Tibial artery (tissue), 4 donors: ENCODE measurements around the gene DBH.
"Not testable (repeated sequence)": the region's sequence is repeated elsewhere in the genome, so short reads cannot be mapped to it uniquely, and the experiment has no call there.

ENCODE experiments used
- DNase-seq, 2 donors: peaks; one replicate each; pipeline ENCODE4 v3.0.0-alpha.2; 2019
- H3K27ac ChIP-seq, 2 donors: fragments of 200-600 bp; sonication (generic) in 1 of 2; 1 replicate in 1 of 2; 2 replicates in 1 of 2; pipeline ENCODE4 v1.5.1; 2018 to 2019; ENCODE audit warnings: mild to moderate bottlenecking in 1 of 2
- H3K27me3 ChIP-seq, 2 donors: fragments of 200-600 bp; sonication (generic) in 1 of 2; one replicate each; pipeline versions ENCODE4 v1.5.1 to v1.6.0; 2016 to 2019
- H3K36me3 ChIP-seq, 3 donors: fragments of 200-600 bp; sonication (generic) in 2 of 3; one replicate each; pipeline ENCODE4 v1.5.1; 2016 to 2019; ENCODE audit warnings: mild to moderate bottlenecking in 2 of 3
- H3K4me1 ChIP-seq, 4 donors: fragments of 200-600 bp; sonication (generic) in 2 of 4; 1 replicate in 3 of 4; 2 replicates in 1 of 4; pipeline ENCODE4 v1.5.1; 2016 to 2019
- H3K4me3 ChIP-seq, 2 donors: fragments of 200-600 bp; sonication (generic) in 1 of 2; 1 replicate in 1 of 2; 2 replicates in 1 of 2; pipeline ENCODE4 v1.5.1; 2018 to 2019; ENCODE audit warnings: mild to moderate bottlenecking in 2 of 2
- H3K9me3 ChIP-seq, 3 donors: fragments of 200-600 bp; sonication (generic) in 1 of 3; one replicate each; pipeline ENCODE4 v1.5.1; 2016 to 2019
- intact Hi-C: fragments of 100-400 bp; cut with DNase I; formaldehyde crosslinking; loops from one replicate; pipeline ENCODE4 v1.15.0; 2023; ENCODE audit warnings: low total_unique reads
- TF ChIP-seq, protein P1 (sequence below), 2 experiments: fragments of 200-600 bp in 1 of 2; fragments of 450-650 bp in 1 of 2; IDR thresholded peaks; one replicate each; pipeline ENCODE4 v1.5.1; 2017 to 2019; ENCODE audit warnings: antibody characterized with exemption in 2 of 2, mild to moderate bottlenecking in 1 of 2, moderate library complexity in 1 of 2

DBH gene

DNA sequence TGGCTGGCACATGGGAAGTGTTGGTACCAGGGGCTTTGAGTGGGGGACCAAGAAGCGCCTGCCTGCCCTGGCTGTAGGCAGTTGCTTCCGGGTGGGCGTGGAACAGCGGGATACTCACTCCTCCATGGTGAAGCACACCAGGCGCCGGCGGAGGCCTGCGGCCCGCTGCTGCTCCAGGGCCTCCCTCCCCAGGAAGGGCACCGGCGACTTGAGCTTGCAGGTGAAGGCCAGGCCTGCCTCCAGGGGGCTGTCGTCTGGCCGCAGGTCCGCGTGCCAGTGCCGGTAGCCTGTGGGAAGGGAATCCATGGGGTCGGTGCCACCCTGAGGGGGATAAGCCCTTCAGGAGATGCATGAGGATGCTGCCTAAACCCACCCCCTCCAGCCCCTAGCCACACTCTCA is 34.3 kb downstream of the DBH start:
- intact Hi-C loops: no loop called here
- H3K36me3 ChIP-seq: no peaks in the 10 kb centered on the region
- DNase-seq: no peak
- H3K4me1 ChIP-seq: no peaks in the 10 kb centered on the region
- H3K27ac ChIP-seq: no peak overlapping the region
- no peak overlapping the region for H3K4me3 ChIP-seq
- TF ChIP-seq, protein P1, sequence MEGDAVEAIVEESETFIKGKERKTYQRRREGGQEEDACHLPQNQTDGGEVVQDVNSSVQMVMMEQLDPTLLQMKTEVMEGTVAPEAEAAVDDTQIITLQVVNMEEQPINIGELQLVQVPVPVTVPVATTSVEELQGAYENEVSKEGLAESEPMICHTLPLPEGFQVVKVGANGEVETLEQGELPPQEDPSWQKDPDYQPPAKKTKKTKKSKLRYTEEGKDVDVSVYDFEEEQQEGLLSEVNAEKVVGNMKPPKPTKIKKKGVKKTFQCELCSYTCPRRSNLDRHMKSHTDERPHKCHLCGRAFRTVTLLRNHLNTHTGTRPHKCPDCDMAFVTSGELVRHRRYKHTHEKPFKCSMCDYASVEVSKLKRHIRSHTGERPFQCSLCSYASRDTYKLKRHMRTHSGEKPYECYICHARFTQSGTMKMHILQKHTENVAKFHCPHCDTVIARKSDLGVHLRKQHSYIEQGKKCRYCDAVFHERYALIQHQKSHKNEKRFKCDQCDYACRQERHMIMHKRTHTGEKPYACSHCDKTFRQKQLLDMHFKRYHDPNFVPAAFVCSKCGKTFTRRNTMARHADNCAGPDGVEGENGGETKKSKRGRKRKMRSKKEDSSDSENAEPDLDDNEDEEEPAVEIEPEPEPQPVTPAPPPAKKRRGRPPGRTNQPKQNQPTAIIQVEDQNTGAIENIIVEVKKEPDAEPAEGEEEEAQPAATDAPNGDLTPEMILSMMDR (IDR thresholded peaks at IDR 0.05): no peak
- no peaks in the 10 kb centered on the region for H3K9me3 ChIP-seq
- peaks cover 0 to 51% of the 10 kb centered on the region in 2 donors for H3K27me3 ChIP-seq

DNA sequence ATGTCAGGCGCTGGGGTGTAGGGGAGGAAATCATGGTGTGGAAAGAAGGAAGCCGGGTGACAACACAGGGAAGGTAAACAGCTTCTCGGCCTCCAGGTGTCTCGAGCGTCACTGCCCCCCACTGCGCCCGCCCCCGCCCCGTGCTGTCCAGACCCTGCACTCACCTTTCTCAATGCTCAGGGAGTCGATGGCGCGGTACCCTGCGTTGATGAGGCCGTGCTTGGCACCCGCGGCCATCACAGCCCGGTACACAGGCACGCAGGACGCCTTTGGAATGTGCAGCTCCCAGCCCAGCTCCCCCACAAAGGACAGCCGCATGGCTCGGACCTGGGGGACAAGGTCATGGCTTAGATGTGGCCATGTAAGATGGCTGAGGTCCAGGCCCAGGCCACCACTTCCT is 35.2 kb downstream of the DBH start:
- Histone ChIP-seq H3K27me3 (peaks cover 0 to 42% of the 10 kb centered on the region in 2 donors), H3K9me3 (no peaks in the 10 kb centered on the region), H3K4me3 (no peak overlapping the region), H3K36me3 (no peaks in the 10 kb centered on the region), H3K27ac (no peak overlapping the region), H3K4me1 (no peaks in the 10 kb centered on the region)
- TF ChIP-seq, protein P1 (IDR thresholded peaks at IDR 0.05): no peak
- intact Hi-C loops: no loop called here
- DNase-seq: no peak

DNA sequence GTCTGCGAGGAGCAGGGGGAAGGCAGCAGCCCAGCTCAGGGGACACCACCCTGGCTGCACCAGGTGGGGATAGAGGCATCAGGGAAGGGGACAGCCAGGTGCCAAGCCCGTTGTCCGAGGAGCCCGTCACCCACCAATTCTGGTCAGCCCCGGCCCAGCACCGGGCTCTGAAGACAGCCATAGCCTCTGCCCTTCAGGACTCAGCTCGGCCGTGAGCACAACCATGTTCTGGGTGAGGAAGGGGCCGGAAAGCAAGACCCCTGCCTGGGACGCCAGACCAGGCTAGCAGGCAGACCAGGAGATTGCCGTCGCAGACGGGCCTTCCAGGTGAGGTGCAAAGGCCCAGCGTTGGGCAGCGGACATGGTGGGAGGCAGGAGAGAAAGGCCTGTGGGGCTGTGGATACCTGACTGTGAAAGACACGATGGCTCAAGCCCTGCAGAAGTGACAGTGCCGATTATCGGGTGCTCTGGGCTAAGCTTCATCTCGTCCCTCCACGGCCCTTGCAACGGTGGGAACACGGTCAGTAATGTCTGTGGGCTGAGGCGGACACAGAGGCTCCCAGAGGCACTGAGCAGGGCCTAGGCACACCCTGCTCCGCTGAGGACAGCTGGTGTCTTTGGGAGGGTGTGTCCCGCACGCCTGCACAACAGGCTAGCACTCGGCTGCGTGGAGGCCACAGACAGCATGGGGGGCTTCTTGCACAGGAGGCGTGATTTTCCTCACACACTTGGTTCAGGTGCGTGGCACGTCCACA is 36.5 kb downstream of the DBH start:
- H3K4me3 ChIP-seq: no peak overlapping the region
- no peaks in the 10 kb centered on the region for H3K9me3 ChIP-seq
- no peak overlapping the region for H3K27ac ChIP-seq
- no peaks in the 10 kb centered on the region for H3K4me1 ChIP-seq
- intact Hi-C loops: no loop called here
- DNase-seq: no peak
- TF ChIP-seq, protein P1 (IDR thresholded peaks at IDR 0.05): no peak
- no peaks in the 10 kb centered on the region for H3K36me3 ChIP-seq
- H3K27me3 ChIP-seq: peaks cover 0 to 42% of the 10 kb centered on the region in 2 donors

DNA sequence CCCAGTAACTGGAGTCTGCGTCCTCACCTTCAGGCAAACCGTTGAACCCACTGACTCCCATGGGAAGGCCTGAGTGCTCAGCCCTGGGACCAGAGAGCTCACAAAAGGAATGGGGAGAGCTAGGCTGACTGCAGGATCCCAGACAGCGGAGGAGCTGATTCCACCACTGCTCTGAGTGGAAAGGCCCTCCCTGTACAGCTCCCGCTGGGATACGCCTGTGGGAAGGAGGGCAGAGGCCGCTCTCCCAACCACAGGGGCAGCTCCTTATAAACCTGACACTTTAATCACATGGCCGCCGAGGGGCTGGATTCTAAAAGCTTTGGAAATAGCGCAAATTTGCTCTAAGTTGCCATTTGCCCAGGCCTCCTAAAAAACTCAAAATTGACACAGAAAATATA is 37.1 kb downstream of the DBH start:
- Histone ChIP-seq H3K4me1 (no peaks in the 10 kb centered on the region), H3K36me3 (no peaks in the 10 kb centered on the region), H3K4me3 (no peak overlapping the region), H3K27ac (no peak overlapping the region), H3K9me3 (no peaks in the 10 kb centered on the region), H3K27me3 (peaks cover 0 to 43% of the 10 kb centered on the region in 2 donors)
- no peak for DNase-seq
- TF ChIP-seq, protein P1 (IDR thresholded peaks at IDR 0.05): no peak
- intact Hi-C loops: no loop called here

DNA sequence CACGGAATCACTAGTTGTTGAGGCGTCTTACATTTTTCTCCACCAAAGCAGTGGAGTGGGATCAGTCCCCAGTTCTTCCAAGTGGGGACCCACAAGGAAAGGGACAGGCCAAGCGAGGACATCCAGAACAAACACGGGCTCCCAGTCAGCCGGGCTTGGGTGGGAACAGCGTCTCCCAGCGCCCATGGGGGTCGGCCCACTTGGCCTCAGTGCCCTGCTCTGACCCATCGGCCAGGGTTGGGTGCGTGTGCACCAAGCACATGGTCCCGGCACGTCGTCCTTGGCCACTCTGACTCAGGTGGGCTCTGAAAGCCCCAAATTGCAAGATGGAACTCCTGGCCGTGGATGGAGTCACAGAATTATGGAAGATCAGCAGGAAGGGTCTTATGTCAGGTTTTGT is 37.9 kb downstream of the DBH start:
- DNase-seq: no peak
- no peak overlapping the region for H3K4me3 ChIP-seq
- H3K27me3 ChIP-seq: peaks cover 0 to 43% of the 10 kb centered on the region in 2 donors
- TF ChIP-seq, protein P1 (IDR thresholded peaks at IDR 0.05): no peak
- intact Hi-C loops: no loop called here
- no peak overlapping the region for H3K27ac ChIP-seq
- no peaks in the 10 kb centered on the region for H3K4me1 ChIP-seq
- no peaks in the 10 kb centered on the region for H3K9me3 ChIP-seq
- no peaks in the 10 kb centered on the region for H3K36me3 ChIP-seq

DNA sequence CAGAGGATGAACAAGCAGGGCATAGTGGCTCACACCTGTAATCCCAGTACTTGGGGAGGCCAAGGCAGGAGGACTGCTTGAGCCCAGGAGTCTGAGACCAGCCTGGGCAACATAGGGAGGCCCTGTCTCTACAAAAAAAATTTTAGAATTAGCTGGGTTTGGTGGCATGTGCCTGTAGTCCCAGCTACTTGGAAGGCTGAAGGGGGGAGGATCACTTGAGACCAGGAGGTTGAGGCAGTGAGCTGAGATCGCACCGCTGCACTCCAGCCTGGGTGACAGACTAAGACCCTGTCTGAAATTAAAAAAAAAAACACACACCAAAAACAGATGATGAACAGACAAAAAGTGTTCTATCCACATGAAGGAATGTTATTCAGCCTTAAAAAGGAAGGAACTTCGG is 39.6 kb downstream of the DBH start:
- H3K27me3 ChIP-seq: peaks cover 0 to 31% of the 10 kb centered on the region in 2 donors
- H3K4me1 ChIP-seq, DNase-seq, H3K27ac ChIP-seq, H3K9me3 ChIP-seq, H3K4me3 ChIP-seq, intact Hi-C loops, H3K36me3 ChIP-seq: not testable (repeated sequence)
